TTC549 (cell line): ENCODE results near the gene RD3L.
"Not testable (repeated sequence)": the region's sequence is repeated elsewhere in the genome, so short reads cannot be mapped to it uniquely, and the experiment has no call there.

Experiments used
- FAIRE-seq: peaks from 2 replicates; lab custom pipeline; 2012; peaks lifted over from hg19 to GRCh38; lab: Jason Lieb, UNC

RD3L gene

GRCh38 chr14:103927566-103927965 is 14.8 kb downstream of the RD3L start:
- FAIRE-seq = no peak

- no peak for FAIRE-seq
Observed at GRCh38 chr14:103925316-103925715, 17.0 kb downstream of the RD3L start.

DNA sequence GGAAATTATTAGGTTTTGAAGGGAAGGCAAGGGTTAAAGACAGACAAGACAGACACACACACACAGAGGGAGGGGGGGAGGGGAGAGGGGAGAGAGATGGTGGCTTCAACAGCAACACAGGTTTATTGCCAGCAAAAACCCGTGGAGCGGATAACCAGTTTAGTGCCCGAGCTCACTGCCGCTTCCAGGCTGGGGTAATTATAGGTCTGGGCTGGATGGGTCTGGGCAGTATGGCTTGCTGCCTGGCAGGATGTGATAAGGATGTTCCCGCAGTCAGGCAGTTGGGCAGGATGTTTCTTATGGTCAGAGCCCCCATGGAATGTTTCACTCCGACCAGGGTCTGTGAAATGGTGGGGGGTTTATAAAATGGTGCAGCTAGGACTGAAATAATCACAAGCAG is 18.5 kb downstream of the RD3L start:
- FAIRE-seq = no peak

DNA sequence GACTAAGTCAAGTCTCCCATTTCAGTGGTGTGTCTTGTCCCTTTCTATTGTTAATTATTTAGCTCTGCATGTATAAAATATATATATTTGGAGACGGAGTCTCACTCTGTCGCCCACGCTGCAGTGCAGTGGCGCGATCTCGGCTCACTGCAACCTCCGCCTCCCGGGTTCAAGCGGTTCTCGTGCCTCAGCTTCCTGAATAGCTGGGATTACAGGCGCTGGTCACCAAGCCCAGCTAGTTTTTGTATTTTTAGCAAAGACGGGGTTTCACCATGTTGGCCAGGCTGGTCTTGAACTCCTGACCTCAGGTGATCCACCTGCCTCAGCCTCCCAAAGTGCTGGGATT is 20.5 kb downstream of the RD3L start:
- not testable (repeated sequence) for FAIRE-seq

- no peak for FAIRE-seq
Observed at GRCh38 chr14:103920981-103921854, 21.1 kb downstream of the RD3L start.

- FAIRE-seq = no peak
Observed at GRCh38 chr14:103916636-103917262, 25.6 kb downstream of the RD3L start.

- no peak for FAIRE-seq
Observed at GRCh38 chr14:103915616-103916015, 26.7 kb downstream of the RD3L start.

DNA sequence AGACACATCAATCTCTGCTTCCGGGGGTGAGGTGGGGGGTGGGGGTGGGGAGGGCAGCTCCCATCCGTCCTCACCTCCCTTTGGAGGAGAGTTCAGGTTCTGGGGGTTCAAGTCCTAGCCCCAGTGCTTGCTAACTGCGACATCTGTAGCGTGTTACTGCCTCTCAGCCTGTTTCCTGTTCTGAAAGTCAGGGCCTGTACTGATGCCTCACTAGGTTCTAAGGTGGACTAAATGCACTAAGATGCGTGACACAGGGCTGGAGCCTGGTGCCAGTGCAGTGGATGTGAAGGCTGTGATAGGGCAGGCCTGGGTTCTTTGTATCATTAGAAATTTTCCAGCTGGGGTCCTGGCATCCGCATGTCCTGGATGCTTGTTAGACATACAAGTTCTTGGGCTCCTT is 31.3 kb downstream of the RD3L start:
- FAIRE-seq = no peak

DNA sequence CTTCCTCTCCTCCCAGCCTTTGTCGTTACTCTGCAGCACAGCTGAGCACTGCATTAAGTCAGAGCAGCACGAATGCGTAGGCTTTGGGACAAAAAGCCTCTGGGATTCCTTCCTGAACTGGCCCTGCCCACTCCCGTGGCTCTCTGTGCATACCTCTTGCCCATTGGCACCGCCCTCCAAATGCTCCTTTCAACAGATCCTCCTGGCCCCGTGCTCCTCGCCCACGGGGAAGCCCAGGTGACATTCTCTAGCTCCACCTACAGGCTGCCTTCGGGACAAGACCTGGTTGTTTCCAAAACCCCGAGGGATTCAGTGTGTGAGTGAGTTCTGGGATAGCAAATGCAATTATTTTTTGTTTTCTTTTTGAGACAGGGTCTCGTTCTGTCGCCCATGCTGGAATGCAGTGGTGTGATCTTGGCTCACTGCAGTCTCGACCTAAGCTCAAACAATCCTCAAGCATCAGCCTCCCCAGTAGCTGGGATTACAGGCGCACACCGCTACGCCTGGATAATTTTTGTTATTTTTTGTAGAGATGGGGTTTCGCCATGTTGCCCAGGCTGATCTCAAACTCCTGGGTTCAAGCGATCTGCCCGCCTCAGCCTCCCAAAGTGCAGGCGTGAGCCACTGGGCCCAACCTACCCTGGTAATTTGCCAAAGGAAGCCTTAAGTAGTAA is 31.9 kb downstream of the RD3L start:
- no peak for FAIRE-seq

GRCh38 chr14:103909531-103910261 is 32.6 kb downstream of the RD3L start:
- no peak for FAIRE-seq

DNA sequence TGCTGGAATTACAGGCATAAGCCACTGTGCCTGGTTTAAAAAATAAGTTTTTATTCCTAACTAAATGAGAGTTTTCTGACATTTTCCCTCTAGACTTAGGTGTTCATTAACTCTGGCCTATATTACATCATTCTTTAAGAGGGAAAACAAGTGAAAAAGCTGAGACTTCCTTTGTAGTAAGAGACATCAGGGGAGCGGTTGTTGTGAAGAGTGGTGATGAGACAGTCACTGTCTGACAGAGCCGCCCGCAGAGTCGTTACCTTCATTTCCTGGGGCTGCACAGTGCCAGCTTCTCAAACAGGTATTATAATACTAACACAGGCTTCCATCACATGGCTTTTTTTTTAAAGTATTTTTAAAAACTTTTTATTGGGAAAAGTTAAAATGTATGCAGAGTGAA is 33.7 kb downstream of the RD3L start:
- FAIRE-seq = no peak

GRCh38 chr14:103905842-103906456 is 36.4 kb downstream of the RD3L start:
- no peak for FAIRE-seq

- no peak for FAIRE-seq
Observed at GRCh38 chr14:103904493-103905107, 37.7 kb downstream of the RD3L start.

DNA sequence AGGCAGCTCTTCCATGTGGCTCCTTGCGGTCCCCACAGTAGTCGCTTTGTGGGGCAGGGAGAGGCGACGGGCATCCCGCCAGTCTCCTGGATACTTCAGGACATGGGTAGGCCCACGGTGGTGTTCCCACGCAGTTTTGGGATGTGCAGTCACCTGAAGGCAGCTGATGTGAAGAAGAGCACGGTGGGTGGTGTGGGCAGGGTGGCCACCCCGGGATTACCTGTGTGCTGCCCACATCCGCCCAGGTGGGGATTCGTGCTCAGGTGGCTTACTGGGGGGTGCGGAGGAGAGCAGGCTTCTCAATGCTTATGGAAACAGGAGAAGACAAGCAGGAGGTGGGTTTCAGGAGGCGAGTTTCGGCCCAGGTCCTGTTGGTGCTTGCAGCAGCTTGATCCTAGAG is 42.5 kb downstream of the RD3L start:
- FAIRE-seq = no peak

DNA sequence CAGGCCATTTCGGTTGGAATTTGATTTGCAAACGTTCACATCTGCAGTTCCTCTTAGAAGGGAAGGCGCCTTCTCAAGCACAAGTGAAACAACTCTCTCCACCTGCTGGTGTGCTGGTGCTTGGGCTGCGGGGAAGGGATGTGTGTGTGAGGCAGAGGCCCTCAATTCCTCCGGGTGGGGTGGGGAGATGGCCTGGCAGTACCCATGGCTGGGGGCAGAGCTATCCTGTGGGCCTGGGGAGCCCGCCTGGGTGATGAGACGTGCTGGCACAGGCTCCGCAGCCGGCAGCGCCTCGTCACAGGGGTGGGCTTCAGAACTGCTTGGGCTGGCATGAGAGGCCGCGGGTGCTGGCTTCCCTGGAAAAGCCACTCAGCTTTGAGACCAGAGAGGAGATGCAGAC is 43.0 kb downstream of the RD3L start:
- FAIRE-seq = no peak

GRCh38 chr14:103898711-103899110 is 43.6 kb downstream of the RD3L start:
- no peak for FAIRE-seq

DNA sequence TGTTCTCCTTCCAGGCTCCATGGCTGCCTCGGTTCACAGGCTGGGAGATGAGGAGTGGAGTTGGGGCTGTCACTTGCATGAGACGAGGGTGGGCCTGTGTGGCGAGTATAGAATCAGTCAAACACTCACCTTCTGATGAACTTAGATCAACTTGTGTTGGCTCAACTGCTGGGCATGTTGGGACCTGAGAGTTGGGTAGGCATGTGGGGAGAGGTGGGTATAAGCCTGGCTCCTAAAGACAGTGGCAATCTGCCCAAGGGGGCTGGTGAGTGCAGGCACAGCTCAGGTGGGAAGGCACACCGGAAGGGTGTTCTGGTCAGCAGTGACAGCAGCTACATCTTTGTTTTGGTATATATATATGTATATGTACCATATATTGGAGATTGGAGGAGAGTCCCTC is 44.1 kb downstream of the RD3L start:
- FAIRE-seq = no peak

DNA sequence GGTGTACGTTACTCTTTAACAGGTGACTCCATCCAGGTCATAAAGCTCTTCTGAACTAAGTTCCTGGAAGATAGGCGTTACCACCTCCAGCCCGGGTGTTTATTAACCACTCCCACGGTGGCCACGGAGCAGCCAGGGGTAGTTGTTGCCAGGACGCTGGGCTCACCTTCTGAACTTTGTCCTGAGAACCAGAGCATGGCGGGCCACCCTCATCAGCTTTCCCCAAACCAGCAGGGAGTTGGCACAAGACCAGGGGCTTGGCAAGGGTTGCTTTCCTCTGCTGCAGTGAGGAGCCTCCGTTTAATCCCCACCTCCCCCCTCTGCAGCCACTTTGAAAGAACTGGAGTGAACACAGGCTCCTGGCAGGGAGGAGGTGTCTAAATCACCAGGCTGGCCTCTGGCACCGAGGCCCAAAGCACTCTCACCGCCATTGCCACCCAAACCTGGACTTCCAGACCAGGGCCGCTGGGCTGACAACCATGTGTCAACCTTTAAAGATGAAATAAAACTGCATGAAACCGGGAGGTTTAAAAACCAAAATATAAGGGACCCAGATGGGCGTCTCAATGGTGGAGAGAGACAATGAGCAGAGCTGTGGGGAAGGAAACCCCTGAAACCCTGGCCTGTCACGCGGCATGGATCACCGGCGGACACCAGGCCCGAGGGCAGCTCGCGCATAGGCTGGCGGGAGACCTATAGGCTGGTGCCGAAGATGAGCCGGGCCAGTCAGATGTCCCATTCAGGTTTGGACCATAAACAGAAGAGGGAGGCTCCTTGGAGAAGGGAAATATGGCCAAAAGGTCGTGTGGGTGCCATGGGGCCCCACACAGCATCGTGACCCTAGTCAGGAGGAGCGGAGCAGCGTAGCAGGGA is 45.0 kb downstream of the RD3L start:
- FAIRE-seq = no peak

DNA sequence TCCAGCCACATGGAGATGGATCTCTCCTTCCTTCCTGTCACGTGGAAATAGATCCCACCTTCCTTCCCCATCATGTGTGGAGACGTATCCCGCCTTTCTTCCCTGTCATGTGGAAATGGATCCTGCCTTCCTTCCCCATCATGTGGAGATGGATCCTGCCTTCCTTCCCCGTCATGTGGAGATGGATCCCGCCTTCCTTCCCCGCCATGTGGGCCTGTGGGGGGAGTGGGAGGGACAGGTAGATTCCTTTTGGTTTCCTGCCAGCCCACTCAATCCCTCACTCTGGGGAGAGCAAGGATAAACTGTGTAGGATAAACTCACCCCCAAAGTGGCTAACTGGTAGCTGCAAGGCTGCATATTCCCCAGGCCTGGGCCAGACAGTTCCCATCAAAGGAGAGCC is 45.8 kb downstream of the RD3L start:
- FAIRE-seq = no peak

DNA sequence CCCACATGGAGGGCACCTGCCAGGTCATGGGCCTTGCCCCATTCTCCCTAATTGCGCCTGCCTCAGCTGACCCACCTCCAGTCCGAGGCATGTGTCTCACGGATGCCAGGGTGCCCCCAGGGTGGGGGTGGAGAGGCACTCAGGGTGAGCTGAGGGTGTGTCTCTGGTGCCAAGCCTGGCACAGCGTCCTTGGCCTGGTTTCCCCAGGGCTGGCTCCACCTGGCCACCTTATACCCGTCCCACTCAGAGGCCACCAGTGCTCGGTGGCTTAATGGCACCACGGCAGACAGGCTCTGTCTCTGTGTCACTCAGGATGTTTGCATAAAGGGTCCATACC is 47.6 kb downstream of the RD3L start:
- no peak for FAIRE-seq
